Breast epithelium (tissue), 3 donors: ENCODE results near the gene MYO3B.

ENCODE experiments used
- POLR2A ChIP-seq: fragments of 450-650 bp; IDR thresholded peaks from one replicate; pipeline ENCODE4 v1.6.1; 2016; ENCODE audit warnings: antibody characterized with exemption, mild to moderate bottlenecking, moderate library complexity
- POLR2AphosphoS5 ChIP-seq, 3 donors: sonication (generic); formaldehyde crosslinking; IDR thresholded peaks; one replicate each; pipeline ENCODE4 v1.6.1; 2017; ENCODE audit warnings: antibody characterized with exemption in 3 of 3
- TF ChIP-seq, protein P1 (sequence below), 3 donors: fragments of 450-650 bp; IDR thresholded peaks; one replicate each; pipeline ENCODE4 v1.5.1; 2016 to 2017; ENCODE audit warnings: antibody characterized with exemption in 3 of 3, mild to moderate bottlenecking in 3 of 3, moderate library complexity in 3 of 3

DNA sequence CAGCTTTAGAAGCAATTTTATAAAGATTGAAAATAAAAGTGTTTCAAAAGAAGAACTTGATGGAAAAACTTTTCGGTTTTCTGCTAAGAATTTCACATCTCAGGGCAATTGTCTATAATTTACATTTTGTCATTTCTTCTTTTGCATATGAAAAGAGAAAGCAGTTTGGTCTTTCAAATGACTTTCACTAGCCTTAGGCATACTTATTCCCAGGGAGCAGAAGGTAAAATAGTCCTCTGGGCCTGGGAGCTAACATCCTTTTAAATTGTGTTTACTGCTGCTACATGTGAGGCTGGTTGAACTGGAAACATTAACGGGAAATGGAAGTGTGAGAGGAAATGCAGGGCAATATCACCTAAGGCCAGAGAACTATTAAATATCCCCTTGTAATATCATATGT lies 37.1 kb downstream of the MYO3B start:
- TF ChIP-seq, protein P1, sequence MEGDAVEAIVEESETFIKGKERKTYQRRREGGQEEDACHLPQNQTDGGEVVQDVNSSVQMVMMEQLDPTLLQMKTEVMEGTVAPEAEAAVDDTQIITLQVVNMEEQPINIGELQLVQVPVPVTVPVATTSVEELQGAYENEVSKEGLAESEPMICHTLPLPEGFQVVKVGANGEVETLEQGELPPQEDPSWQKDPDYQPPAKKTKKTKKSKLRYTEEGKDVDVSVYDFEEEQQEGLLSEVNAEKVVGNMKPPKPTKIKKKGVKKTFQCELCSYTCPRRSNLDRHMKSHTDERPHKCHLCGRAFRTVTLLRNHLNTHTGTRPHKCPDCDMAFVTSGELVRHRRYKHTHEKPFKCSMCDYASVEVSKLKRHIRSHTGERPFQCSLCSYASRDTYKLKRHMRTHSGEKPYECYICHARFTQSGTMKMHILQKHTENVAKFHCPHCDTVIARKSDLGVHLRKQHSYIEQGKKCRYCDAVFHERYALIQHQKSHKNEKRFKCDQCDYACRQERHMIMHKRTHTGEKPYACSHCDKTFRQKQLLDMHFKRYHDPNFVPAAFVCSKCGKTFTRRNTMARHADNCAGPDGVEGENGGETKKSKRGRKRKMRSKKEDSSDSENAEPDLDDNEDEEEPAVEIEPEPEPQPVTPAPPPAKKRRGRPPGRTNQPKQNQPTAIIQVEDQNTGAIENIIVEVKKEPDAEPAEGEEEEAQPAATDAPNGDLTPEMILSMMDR (IDR thresholded peaks at IDR 0.05) = no peak
- TF ChIP-seq POLR2AphosphoS5 (IDR thresholded peaks at IDR 0.05) (no peak), POLR2A (no peak)
